Esophagus squamous epithelium (tissue), 5 donors: ENCODE data around the gene CACNG4. TPM values are rescaled to one million over a fixed set of nuclear protein-coding genes. Genes with fewer than 3 reads are reported as not detected.

Source experiments
- DNase-seq: peaks from one replicate; lab custom pipeline; 2025; lab: John Stamatoyannopoulos, UW
- H3K27ac ChIP-seq, 4 donors: fragments of 200-600 bp; sonication (generic); one replicate each; pipeline ENCODE4 v1.5.1; 2016 to 2019; ENCODE audit warnings: mild to moderate bottlenecking in 1 of 4
- H3K27me3 ChIP-seq, 4 donors: fragments of 200-600 bp; sonication (generic); 1 replicate in 3 of 4; 2 replicates in 1 of 4; pipeline versions ENCODE4 v1.5.1 to v1.6.0; 2017 to 2021; ENCODE audit warnings: antibody characterized with exemption in 1 of 4
- H3K36me3 ChIP-seq, 3 donors: fragments of 200-600 bp; sonication (generic); one replicate each; pipeline ENCODE4 v1.5.1; 2016 to 2019
- H3K4me1 ChIP-seq, 3 donors: fragments of 200-600 bp; sonication (generic); one replicate each; pipeline ENCODE4 v1.5.1; 2017 to 2019
- H3K4me3 ChIP-seq, 4 donors: fragments of 200-600 bp; sonication (generic); 1 replicate in 3 of 4; 2 replicates in 1 of 4; pipeline ENCODE4 v1.5.1; 2016 to 2019; ENCODE audit warnings: mild to moderate bottlenecking in 2 of 4, moderate library complexity in 1 of 4
- H3K9me3 ChIP-seq, 3 donors: fragments of 200-600 bp; sonication (generic); one replicate each; pipeline ENCODE4 v1.5.1; 2016 to 2019
- CTCF ChIP-seq, 6 experiments: fragments of 450-650 bp in 4 of 6; fragments of 200-600 bp in 2 of 6; sonication (generic) in 2 of 6; IDR thresholded peaks; one replicate each; pipeline ENCODE4 v1.5.1; 2016 to 2019; ENCODE audit warnings: antibody characterized with exemption in 6 of 6, mild to moderate bottlenecking in 4 of 6, moderate library complexity in 4 of 6
- POLR2A ChIP-seq, 4 donors: fragments of 450-650 bp; IDR thresholded peaks; one replicate each; pipeline ENCODE4 v1.6.1; 2017; ENCODE audit warnings: antibody characterized with exemption in 4 of 4, mild to moderate bottlenecking in 4 of 4, moderate library complexity in 3 of 4
- WGBS, 2 donors: methylation state at CpG; one replicate each; pipeline ENCODE4 v1.1.5; 2018; 5-methylcytosine and 5-hydroxymethylcytosine counted together
- intact Hi-C: fragments of 100-400 bp; cut with DNase I; formaldehyde crosslinking; loops from one replicate; pipeline ENCODE4 v1.15.0; 2022
- total RNA-seq, 4 donors: library from RNA; depleted of rRNA; stranded (reverse); fragments of >200 nt; gene quantifications; one replicate each; pipeline ENCODE4 v1.1.0, GENCODE V29; 2016
- donor health status: DM: yes; HTN: yes; CAD: no.

CACNG4 gene
- total RNA-seq, 4 donors from 2014 or later, result 0.08 to 0.38 (median 0.31) TPM; not detected in 1

GRCh38 chr17:66955821-66956220 lies 8.7 kb upstream of the CACNG4 start:
- intact Hi-C loops, result no loop called here
- no peaks in the 10 kb centered on the region for H3K36me3 ChIP-seq
- no peaks in the 10 kb centered on the region for H3K9me3 ChIP-seq
- peaks cover 4 to 28% (median 16%) of the 10 kb centered on the region in 3 donors for H3K4me1 ChIP-seq
- H3K27ac ChIP-seq, result no peak overlapping the region
- H3K4me3 ChIP-seq, result no peak overlapping the region
- TF ChIP-seq POLR2A (IDR thresholded peaks at IDR 0.05), result no peak
- TF ChIP-seq CTCF (IDR thresholded peaks at IDR 0.05), result no peak
- WGBS, 2 donors, result 75 to 93% methylated on average over 3 of the region's 5 CpGs
- no peak for DNase-seq
- peaks cover 0 to 34% (median 0%) of the 10 kb centered on the region in 4 donors for H3K27me3 ChIP-seq

- 84 to 89% methylated on average over 6 of the region's 6 CpGs for WGBS, 2 donors
- no peak for DNase-seq
- no peak for TF ChIP-seq POLR2A (IDR thresholded peaks at IDR 0.05)
- TF ChIP-seq CTCF (IDR thresholded peaks at IDR 0.05), result no peak
- Histone ChIP-seq H3K36me3 (no peaks in the 10 kb centered on the region), H3K4me3 (no peak overlapping the region), H3K27me3 (peaks cover 0 to 46% (median 0%) of the 10 kb centered on the region in 4 donors), H3K27ac (no peak overlapping the region), H3K9me3 (no peaks in the 10 kb centered on the region), H3K4me1 (peaks cover 4 to 17% (median 7%) of the 10 kb centered on the region in 3 donors)
- intact Hi-C loops, result no loop called here
Observed at GRCh38 chr17:66956941-66957340, 7.6 kb upstream of the CACNG4 start.

- no peak overlapping the region for H3K27ac ChIP-seq
- WGBS, 2 donors, result 80 to 87% methylated on average over 6 of the region's 8 CpGs
- no peak for DNase-seq
- no peak overlapping the region for H3K4me3 ChIP-seq
- H3K4me1 ChIP-seq, result peaks cover 4 to 13% (median 5%) of the 10 kb centered on the region in 3 donors
- no peaks in the 10 kb centered on the region for H3K9me3 ChIP-seq
- peaks cover 0 to 50% (median 0%) of the 10 kb centered on the region in 4 donors for H3K27me3 ChIP-seq
- intact Hi-C loops, result no loop called here
- H3K36me3 ChIP-seq, result no peaks in the 10 kb centered on the region
- TF ChIP-seq CTCF (IDR thresholded peaks at IDR 0.05) (no peak), POLR2A (IDR thresholded peaks at IDR 0.05) (no peak)
Observed at GRCh38 chr17:66957343-66957742, 7.2 kb upstream of the CACNG4 start.

GRCh38 chr17:66957951-66958579 lies 6.4 kb upstream of the CACNG4 start:
- Histone ChIP-seq H3K4me1 (peaks cover 0 to 6% (median 0%) of the 10 kb centered on the region in 3 donors), H3K27me3 (peaks cover 0 to 57% (median 0%) of the 10 kb centered on the region in 4 donors), H3K4me3 (no peak overlapping the region), H3K9me3 (no peaks in the 10 kb centered on the region), H3K27ac (no peak overlapping the region), H3K36me3 (no peaks in the 10 kb centered on the region)
- TF ChIP-seq CTCF (IDR thresholded peaks at IDR 0.05), result no peak
- TF ChIP-seq POLR2A (IDR thresholded peaks at IDR 0.05), result no peak
- no peak for DNase-seq
- intact Hi-C loops, result no loop called here
- 54 to 58% methylated on average over 10 to 14 of the region's 16 CpGs for WGBS, 2 donors

GRCh38 chr17:66959641-66960375 lies 4.7 kb upstream of the CACNG4 start:
- no peak overlapping the region for H3K27ac ChIP-seq
- TF ChIP-seq CTCF (IDR thresholded peaks at IDR 0.05), result no peak
- TF ChIP-seq POLR2A (IDR thresholded peaks at IDR 0.05), result no peak
- H3K4me1 ChIP-seq, result peaks cover under 1 to 10% (median 4%) of the 10 kb centered on the region in 3 donors
- H3K9me3 ChIP-seq, result no peaks in the 10 kb centered on the region
- intact Hi-C loops, result no loop called here
- DNase-seq, result no peak
- H3K36me3 ChIP-seq, result no peaks in the 10 kb centered on the region
- H3K4me3 ChIP-seq, result no peak overlapping the region
- WGBS, 2 donors, result 66 to 68% methylated on average over 9 to 13 of the region's 15 CpGs
- H3K27me3 ChIP-seq, result peaks cover 0 to 61% (median 0%) of the 10 kb centered on the region in 4 donors
